ENCODE measurements around the gene ALG8. TPM values are rescaled to one million over a fixed set of nuclear protein-coding genes. Genes with fewer than 3 reads are reported as not detected.

The ALG8 gene
- total RNA-seq, 1 experiment from 2014 or later = 188 TPM

GRCh38 chr11:78112582-78113275, 26.7 kb downstream of the ALG8 start:
- no peak for DNase-seq
- Mint-ChIP-seq H3K9me3 (ENCODE audit: unreplicated experiment) (no peaks in the 10 kb centered on the region), H3K27ac (ENCODE audit: unreplicated experiment) (no peak overlapping the region), H3K4me1 (ENCODE audit: low read depth, unreplicated experiment) (peaks cover 6% of the 10 kb centered on the region), H3K36me3 (ENCODE audit: insufficient read depth, unreplicated experiment) (peaks cover 47% of the 10 kb centered on the region), H3K27me3 (ENCODE audit: insufficient read depth, unreplicated experiment) (no peaks in the 10 kb centered on the region), H3K4me3 (ENCODE audit: unreplicated experiment) (no peak overlapping the region)
- peaks cover 1% of the 10 kb centered on the region; the same call in 1 of the 2 replicates for H3K36me3 ChIP-seq (ENCODE audit: control insufficient read depth, insufficient read depth, low read length)
- no peaks in the 10 kb centered on the region for H3K9me3 ChIP-seq
- POLR2A ChIA-PET = no interaction called here
- H3K4me1 ChIP-seq = no peaks in the 10 kb centered on the region
- CTCF ChIA-PET = no interaction called here
- no TSS peak for BruUV-seq (replicated peaks)
- no peak for TF ChIP-seq CTCF (IDR thresholded peaks at IDR 0.05; ENCODE audit: insufficient read depth in 1 of 2, low read depth in 1 of 2, low read length in 1 of 2, severe bottlenecking in 1 of 2, unreplicated experiment in 1 of 2)
- no peak overlapping the region for H3K4me3 ChIP-seq (ENCODE audit: low read depth, low read length)
- intact Hi-C loops (cut with micrococcal nuclease; ENCODE audit: unreplicated experiment) = loop anchor here (10.0 kb wide), 1 partner anchor 218 kb away; no protein-coding TSS in a partner anchor
- no peaks in the 10 kb centered on the region for H3K27me3 ChIP-seq (replicated peaks; ENCODE audit: control insufficient read depth, insufficient read depth, low read length)

- ChIA-PET CTCF (no interaction called here), POLR2A (no interaction called here)
- no TSS peak for BruUV-seq (replicated peaks)
- Mint-ChIP-seq H3K27me3 (ENCODE audit: insufficient read depth, unreplicated experiment) (no peaks in the 10 kb centered on the region), H3K4me1 (ENCODE audit: low read depth, unreplicated experiment) (peaks cover 6% of the 10 kb centered on the region), H3K27ac (ENCODE audit: unreplicated experiment) (no peak overlapping the region), H3K4me3 (ENCODE audit: unreplicated experiment) (no peak overlapping the region), H3K9me3 (ENCODE audit: unreplicated experiment) (no peaks in the 10 kb centered on the region), H3K36me3 (ENCODE audit: insufficient read depth, unreplicated experiment) (peaks cover 40% of the 10 kb centered on the region)
- intact Hi-C loops (cut with micrococcal nuclease; ENCODE audit: unreplicated experiment) = loop anchor here (10.0 kb wide), 1 partner anchor 216 kb away; no protein-coding TSS in a partner anchor
- no peak for DNase-seq
- Histone ChIP-seq H3K36me3 (ENCODE audit: control insufficient read depth, insufficient read depth, low read length) (peaks cover 1% of the 10 kb centered on the region; the same call in 1 of the 2 replicates), H3K27me3 (replicated peaks; ENCODE audit: control insufficient read depth, insufficient read depth, low read length) (no peaks in the 10 kb centered on the region), H3K4me1 (no peaks in the 10 kb centered on the region), H3K9me3 (no peaks in the 10 kb centered on the region), H3K4me3 (ENCODE audit: low read depth, low read length) (no peak overlapping the region)
- TF ChIP-seq CTCF (IDR thresholded peaks at IDR 0.05; ENCODE audit: insufficient read depth in 1 of 2, low read depth in 1 of 2, low read length in 1 of 2, severe bottlenecking in 1 of 2, unreplicated experiment in 1 of 2) = no peak
Observed at GRCh38 chr11:78111298-78111697, 28.1 kb downstream of the ALG8 start.

GRCh38 chr11:78110830-78111229, 28.6 kb downstream of the ALG8 start:
- intact Hi-C loops (cut with micrococcal nuclease; ENCODE audit: unreplicated experiment) = loop anchor here (10.0 kb wide), 1 partner anchor 216 kb away; no protein-coding TSS in a partner anchor
- Histone ChIP-seq H3K27me3 (replicated peaks; ENCODE audit: control insufficient read depth, insufficient read depth, low read length) (no peaks in the 10 kb centered on the region), H3K4me3 (ENCODE audit: low read depth, low read length) (no peak overlapping the region), H3K36me3 (ENCODE audit: control insufficient read depth, insufficient read depth, low read length) (peaks cover 1% of the 10 kb centered on the region; the same call in 1 of the 2 replicates), H3K4me1 (no peaks in the 10 kb centered on the region), H3K9me3 (no peaks in the 10 kb centered on the region)
- POLR2A ChIA-PET = no interaction called here
- CTCF ChIA-PET = no interaction called here
- Mint-ChIP-seq H3K27me3 (ENCODE audit: insufficient read depth, unreplicated experiment) (no peaks in the 10 kb centered on the region), H3K27ac (ENCODE audit: unreplicated experiment) (no peak overlapping the region), H3K36me3 (ENCODE audit: insufficient read depth, unreplicated experiment) (peaks cover 44% of the 10 kb centered on the region), H3K4me3 (ENCODE audit: unreplicated experiment) (no peak overlapping the region), H3K4me1 (ENCODE audit: low read depth, unreplicated experiment) (peaks cover 6% of the 10 kb centered on the region), H3K9me3 (ENCODE audit: unreplicated experiment) (no peaks in the 10 kb centered on the region)
- no peak for DNase-seq
- TF ChIP-seq CTCF (IDR thresholded peaks at IDR 0.05; ENCODE audit: insufficient read depth in 1 of 2, low read depth in 1 of 2, low read length in 1 of 2, severe bottlenecking in 1 of 2, unreplicated experiment in 1 of 2) = no peak
- no TSS peak for BruUV-seq (replicated peaks)
